PFSK-1 (cell line): Measurements from ENCODE around the gene EXPH5.

Source experiments
- FOXP2 ChIP-seq: optimal IDR thresholded peaks from 2 replicates; pipeline ENCODE3; 2011; ENCODE audit warnings: borderline replicate concordance, control low read depth, inconsistent platforms; ENCODE audit not compliant: insufficient read depth; ENCODE audit errors: extremely low read length, extremely low read depth
- POLR2AphosphoS5 ChIP-seq: IDR thresholded peaks from 2 replicates; pipeline ENCODE4 v1.6.1; 2012; ENCODE audit warnings: low read depth, mild to moderate bottlenecking, control low read depth, low read length, moderate library complexity
- REST ChIP-seq, 2 experiments: IDR thresholded peaks; 2 replicates each; pipeline versions ENCODE4 v1.6.1 to v1.8.0; 2011 to 2012; ENCODE audit warnings: low read depth in 2 of 2, low read length in 2 of 2, control low read depth in 1 of 2, inconsistent platforms in 1 of 2, mild to moderate bottlenecking in 1 of 2, moderate library complexity in 1 of 2; ENCODE audit not compliant: insufficient read depth in 1 of 2
- SIN3A ChIP-seq: IDR thresholded peaks from 2 replicates; pipeline ENCODE4 v1.6.1; 2012; ENCODE audit warnings: mild to moderate bottlenecking, low read length, moderate library complexity, borderline replicate concordance; ENCODE audit not compliant: insufficient read depth
- TAF1 ChIP-seq: IDR thresholded peaks from 2 replicates; pipeline ENCODE4 v1.6.1; 2012; ENCODE audit warnings: low read length, control low read depth, borderline replicate concordance; ENCODE audit not compliant: insufficient read depth

Gene EXPH5

GRCh38 chr11:108511851-108512474 is 81.6 kb downstream of the EXPH5 start:
- TF ChIP-seq POLR2AphosphoS5 (no peak), FOXP2 (no peak), TAF1 (no peak), REST (IDR thresholded peaks at IDR 0.05; ENCODE audit: insufficient read depth in 1 of 2, low read depth in 2 of 2, low read length in 2 of 2) (no peak), SIN3A (no peak)

- TF ChIP-seq POLR2AphosphoS5 (no peak), FOXP2 (no peak), TAF1 (no peak), REST (IDR thresholded peaks at IDR 0.05; ENCODE audit: insufficient read depth in 1 of 2, low read depth in 2 of 2, low read length in 2 of 2) (no peak), SIN3A (no peak)
Measured at GRCh38 chr11:108508653-108509593, 84.6 kb downstream of the EXPH5 start.

- TF ChIP-seq TAF1 (no peak), POLR2AphosphoS5 (no peak), SIN3A (no peak), REST (IDR thresholded peaks at IDR 0.05; ENCODE audit: insufficient read depth in 1 of 2, low read depth in 2 of 2, low read length in 2 of 2) (no peak), FOXP2 (no peak)
Measured at GRCh38 chr11:108501396-108501795, 92.2 kb downstream of the EXPH5 start.

GRCh38 chr11:108500721-108501120 is 92.8 kb downstream of the EXPH5 start:
- no peak for TF ChIP-seq POLR2AphosphoS5
- TF ChIP-seq TAF1: no peak
- no peak for TF ChIP-seq FOXP2
- no peak for TF ChIP-seq REST (IDR thresholded peaks at IDR 0.05; ENCODE audit: insufficient read depth in 1 of 2, low read depth in 2 of 2, low read length in 2 of 2)
- no peak for TF ChIP-seq SIN3A
